ENCODE data around the gene SERPIND1.

GRCh38 chr22:20792966-20793728 lies 19.2 kb downstream of the SERPIND1 start:
- TF ChIP-seq POLR2AphosphoS5 (IDR thresholded peaks at IDR 0.05) (no peak), POLR2A (IDR thresholded peaks at IDR 0.05) (no peak), CTCF (IDR thresholded peaks at IDR 0.05 in 8 of 11, conservative IDR thresholded peaks at IDR 0.05 in 3 of 11) (no peak)
